HG03457 (cell line): Measurements from ENCODE around the gene PIEZO1.
"Not testable (repeated sequence)": the region's sequence is repeated elsewhere in the genome, so short reads cannot be mapped to it uniquely, and the experiment has no call there.

Experiments used
- ATAC-seq: cut with Tn5 transposase; IDR thresholded peaks from one replicate; pipeline ENCODE4 v1.9.1; 2021; ENCODE audit warnings: moderate number of reproducible peaks; ENCODE audit not compliant: unreplicated experiment

PIEZO1 gene

DNA sequence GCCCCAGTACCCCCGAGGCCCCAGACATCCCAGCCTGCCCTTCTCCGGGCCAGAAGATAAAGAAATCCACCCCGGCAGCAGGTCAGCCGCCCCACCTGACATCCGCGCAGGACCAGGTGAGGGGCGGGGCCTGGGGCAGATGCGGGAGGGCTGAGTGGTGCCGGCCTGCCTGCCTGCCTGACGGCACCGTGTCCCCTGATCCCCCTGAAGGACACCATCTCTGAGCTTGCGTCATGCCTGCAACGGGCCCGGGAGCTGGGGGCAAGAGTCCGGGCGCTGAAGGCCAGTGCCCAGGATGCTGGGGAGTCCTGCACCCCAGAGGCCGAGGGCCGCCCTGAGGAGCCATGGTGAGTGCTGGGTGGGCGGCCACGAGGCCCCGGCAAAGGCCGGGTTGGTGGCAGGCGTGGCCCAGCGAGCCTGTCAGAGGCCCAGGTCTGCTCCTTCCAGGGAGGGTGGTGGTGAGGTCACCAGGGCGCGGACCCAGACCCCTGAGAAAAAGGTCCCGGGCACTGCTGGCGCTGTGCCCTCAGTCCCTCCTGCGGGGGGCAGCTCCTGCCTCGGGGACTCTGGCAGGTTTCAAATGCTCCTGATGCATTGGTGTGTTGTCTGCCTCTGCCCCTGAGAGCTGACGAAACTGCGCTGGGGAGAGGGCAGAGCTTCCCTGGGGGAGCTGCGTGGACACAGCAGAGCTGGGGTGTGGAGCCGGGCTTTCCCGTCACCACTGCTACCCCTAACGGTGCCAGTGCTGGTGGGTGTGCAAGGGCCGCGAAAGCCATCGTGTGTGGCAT, 19.7 kb upstream of the PIEZO1 start:
- no peak for ATAC-seq

DNA sequence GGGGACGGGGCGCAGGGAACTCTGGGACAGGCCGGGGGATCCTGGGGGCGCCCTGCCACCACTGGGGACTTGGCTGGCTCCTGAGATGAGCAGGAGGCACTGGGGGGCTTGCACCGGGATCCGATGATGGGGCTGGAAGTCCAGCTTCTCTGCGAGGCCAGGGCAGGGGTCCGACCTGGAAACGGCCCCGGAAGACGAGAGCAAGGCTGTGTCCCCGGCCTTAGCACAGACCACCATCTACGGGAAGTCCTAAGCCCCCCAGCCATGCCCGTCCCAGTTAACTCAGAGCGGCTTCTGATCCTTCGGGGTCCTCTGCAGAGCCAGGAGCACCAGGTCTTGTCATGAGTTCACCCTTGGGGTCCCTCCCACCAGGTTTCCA, 19.1 kb upstream of the PIEZO1 start:
- ATAC-seq, result no peak

DNA sequence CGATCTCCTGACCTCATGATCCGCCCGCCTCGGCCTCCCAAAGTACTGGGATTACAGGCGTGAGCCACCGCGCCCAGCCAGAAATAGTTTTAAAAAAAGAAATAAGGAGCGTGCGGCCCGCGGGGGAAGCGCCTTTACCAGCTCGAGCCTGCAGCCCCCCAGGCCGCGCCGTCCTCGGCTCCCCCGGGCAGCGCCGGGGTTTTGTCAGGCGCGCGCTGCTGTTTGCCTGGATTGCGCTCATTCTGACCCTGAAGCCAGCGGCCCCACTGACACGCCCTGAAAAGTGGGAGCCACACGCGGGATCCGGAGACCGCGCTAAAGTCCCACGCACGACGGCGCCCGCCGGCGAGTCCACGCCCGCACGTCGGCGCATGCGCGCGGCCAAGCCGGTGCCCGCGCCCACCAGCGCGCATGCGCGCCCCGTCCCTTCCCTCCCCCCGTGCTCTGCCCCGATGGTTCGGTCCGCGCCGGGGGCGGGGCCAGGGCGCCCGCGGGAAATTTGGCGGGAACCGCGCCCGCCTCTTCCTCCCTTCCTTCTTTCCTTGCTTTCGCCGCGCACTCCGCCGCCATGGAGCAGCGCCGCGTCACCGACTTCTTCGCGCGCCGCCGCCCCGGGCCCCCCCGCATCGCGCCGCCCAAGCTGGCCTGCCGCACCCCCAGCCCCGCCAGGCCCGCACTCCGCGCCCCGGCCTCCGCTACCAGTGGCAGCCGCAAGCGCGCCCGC, 18.4 kb upstream of the PIEZO1 start, which contains the start of gene CDT1:
Gene CDT1 (plus strand): TSS at position 526 of the 724 bp plus-strand sequence. CDS start 43 bp downstream, at position 569.
- ATAC-seq, result no peak

DNA sequence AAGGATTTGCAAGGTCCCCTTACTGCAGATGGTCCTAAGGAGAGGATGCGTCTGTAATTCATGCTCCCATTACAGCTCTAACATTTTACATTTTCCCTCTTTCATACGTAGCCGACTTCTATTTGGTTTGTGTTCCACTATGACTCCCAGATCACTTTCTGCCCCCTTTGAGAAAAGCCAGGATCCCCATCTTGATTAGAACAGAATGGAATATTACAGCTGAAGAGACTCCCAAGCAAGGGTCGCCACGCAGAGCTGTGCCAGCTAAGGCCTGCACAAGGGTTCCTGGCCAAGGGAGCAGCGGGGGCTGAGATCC, 15.2 kb upstream of the PIEZO1 start:
- ATAC-seq, result no peak

DNA sequence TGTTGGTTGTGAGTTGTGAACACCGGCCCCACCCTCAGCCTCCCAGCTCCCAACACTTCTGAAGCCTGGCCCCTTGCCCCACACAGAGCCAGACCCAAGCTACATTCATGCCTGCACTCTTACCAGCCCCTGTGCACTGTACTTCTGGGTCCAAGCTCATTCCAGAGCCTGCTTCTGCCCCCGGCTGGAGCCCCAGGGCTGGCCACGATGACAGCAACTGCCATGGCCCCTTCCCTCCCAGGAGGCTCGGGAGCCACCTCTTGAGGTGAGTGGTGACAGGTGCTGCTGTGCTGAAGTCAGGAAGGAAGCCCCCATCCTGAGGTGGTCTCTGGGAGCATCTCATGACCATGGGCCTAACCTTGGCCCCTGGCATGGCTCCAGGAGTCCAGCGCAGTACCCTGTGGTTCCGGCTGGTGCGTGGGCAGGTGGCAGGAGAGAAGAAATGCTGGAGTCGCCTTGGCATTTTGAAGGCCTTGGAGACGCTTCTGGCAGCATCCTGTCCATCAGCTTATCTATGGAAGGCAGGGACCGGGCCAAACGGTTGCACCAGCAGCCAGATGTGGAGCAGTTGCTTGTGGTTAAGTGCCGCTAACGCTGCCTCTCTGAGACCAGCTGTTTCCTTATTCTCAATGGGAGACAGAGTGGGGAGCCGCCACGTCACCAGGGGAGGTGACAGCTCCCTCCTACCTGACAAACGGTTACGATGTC, 14.7 kb upstream of the PIEZO1 start:
- no peak for ATAC-seq

DNA sequence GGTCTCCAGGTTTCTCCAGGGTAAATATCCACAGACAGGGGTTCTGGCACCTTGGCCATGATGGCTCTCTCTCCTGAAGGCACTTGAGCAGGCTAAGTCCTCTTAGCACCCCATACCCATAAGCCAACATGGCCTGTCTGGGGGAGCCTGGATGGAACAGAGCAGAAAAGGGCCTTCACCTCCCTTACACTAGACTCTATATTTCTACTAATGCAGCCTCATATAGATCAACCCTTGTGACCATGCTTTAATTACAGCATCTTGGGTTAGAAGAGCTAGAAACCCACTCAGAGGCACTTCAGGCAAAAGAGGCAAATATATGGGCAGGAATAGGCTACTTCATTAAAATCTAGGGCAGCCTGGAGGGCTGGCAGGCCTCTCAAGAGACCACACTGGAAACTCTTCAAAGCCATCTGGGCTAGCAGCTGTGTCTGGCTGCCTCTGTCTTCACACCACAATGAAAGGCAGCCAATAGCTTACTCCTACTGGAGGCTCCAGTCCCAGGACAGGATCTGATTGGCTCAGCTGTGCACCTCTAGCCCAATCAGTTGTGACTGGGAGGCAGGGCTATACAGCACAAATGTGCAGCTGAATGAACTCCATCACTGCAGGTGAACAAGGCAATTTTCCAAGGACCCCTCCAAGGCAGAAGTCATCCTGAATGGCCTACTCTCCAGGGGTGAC, 13.9 kb upstream of the PIEZO1 start:
- ATAC-seq, result no peak

DNA sequence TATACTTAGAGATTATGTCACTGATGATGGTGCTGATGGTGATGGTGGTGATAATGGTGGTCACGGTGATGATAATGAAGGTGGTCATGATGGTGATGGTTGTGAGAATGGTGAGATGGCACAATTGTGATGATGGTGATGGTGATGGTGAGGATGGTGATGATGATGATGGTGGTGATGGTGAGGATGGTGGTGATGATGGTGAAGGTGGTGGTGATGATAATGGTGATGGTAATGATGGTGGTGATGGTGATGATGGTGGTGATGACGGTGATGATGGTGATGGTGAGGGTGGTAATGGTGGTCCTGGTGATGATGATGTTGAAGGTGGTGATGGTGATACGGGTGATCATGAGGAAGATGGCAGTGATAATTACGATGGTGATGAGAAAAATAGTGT, 13.1 kb upstream of the PIEZO1 start:
- ATAC-seq, result no peak

DNA sequence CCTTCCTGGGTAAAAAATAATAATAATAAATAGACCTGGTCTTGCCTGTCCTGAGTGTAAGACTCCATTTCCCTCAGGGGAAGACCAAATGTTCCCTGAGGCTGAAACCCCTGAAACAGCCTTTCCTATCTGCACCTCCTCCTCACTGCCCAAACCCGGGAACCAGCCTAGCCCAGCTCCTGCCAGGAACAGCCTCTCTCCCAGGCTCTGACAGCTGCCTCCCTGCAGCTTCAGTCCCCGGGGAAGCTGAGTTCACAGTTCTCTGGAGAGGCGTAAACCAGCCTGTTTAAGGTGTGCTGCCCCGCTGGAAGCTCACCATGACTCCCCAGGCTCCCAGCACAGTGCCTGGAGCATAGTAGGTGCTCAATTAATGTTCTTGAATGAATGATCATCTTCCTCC, 11.3 kb upstream of the PIEZO1 start:
- ATAC-seq, result no peak

DNA sequence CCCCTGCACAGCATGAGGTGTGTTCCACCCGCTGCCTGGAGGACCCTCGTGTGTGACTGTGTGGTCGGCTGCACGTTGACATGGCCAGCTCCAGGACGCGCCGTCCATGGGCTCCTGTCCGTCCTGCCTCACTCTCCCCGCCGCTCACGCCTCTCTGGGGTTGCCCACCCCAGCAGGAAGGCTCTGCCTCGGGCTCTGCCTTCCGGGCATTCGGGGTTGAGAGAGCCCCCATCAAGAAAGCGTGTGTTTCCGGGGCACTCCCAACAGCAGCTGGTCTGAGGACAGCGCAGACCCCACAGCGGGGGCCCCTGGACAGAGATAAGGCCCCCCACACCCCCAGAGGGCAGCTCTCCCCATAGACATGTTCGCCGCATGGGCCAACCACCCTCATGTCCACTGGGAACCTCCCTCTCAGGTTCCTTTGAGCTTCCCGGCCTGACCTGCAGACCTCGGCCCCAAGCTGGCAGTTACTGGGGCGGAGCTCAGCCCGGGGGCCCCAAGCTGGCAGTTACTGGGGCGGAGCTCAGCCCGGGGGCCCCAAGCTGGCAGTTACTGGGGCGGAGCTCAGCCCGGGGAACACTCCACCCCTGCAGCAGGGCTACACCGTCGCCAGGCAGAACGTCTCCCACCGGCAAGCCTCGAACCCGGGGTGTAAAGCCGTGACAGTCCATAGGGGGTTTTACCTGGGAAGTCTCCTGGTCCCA, 8.4 kb upstream of the PIEZO1 start:
- ATAC-seq, result no peak

DNA sequence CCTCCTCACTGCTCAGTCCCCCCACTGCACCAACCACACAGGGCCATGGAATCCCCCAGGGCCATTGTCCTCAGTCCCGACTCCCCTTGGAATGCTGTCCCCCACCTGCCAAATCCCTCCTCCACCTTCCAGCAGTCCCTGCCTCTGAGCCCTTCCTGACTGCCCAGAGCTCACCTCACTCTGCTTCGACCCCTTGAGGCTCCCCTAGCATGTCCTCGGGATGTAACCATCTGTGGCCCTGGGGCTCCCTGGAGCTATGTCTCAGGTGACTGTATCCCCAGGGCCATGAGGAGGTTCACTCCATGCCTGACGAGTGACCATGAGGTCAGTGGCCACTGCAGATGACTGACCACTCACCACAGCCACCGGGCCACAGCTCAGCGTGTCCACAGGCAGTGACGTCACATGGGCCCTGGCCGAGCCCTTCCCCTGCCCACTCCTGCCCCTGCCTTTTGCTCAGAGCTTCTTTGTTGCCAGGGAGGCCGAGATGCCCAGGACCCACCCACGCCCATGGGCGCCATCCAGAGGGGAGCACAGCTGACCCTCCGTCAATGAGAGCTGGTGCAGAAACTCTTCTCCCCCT, 7.7 kb upstream of the PIEZO1 start:
- ATAC-seq, result no peak

DNA sequence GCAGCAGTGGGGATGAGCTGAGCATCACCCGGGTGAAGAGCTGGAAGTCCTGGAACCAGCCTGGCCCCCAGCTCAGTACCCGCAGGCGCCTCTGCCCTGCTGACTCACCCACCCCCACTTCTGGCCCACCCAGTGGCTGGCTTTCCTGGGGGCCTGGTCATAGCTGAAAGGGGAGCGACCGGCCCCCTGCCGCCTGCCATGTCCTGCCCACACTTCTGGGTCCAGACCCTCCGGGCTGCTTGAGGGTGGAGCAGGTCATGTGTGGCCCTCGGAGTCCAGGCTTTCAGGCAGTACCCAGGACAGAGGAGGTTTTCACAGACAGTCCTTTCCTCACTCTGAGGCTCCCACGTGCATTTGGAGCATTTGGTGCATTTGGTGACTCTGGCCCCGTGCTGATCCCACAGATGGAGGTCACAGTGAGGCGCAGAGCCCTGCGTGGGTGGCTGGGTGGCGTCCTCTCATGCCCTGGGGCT, 7.1 kb upstream of the PIEZO1 start:
- ATAC-seq, result no peak

DNA sequence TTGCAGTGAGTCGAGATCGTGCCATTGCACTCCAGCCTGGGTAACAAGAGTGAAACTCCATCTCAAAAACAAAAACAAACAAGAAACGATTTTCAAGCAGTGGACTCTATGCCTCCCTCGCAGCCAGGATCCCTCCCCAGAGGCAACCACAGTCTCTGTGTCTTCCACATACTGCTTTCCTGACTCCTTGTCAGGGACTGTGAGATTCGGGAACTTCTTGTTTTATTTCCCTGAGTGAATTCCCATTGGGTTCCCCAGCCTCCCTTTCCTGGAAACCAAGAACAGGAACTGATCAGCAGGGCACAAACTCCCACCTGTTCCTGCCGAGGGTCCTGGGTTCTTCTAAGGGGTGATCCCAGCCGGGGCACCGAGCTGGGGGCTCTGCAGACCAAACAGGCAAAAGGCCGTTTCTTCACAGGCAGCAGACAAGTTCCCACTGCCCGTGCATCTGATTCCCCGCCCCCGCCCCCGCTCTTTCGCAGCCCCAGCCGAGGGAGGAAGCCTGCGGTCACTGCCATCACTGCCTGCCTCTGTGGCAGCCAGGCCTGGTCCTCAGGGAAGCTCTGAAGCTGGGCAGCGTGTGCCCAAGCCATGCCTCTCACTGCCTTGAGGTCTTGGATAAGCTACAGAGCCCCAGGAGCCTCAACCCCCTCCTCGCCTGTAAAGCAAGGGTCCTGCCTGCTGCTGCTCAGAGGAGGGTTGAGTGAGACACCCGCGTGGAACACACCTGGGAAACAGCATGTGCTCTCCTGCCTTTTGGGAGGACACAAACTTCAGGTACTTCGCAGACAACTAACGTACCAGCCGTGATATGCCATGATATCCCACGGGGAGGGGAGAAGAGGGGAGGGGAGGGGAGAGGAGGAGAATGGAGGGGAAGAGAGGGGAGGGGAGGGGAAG, 5.5 kb upstream of the PIEZO1 start:
- no peak for ATAC-seq

DNA sequence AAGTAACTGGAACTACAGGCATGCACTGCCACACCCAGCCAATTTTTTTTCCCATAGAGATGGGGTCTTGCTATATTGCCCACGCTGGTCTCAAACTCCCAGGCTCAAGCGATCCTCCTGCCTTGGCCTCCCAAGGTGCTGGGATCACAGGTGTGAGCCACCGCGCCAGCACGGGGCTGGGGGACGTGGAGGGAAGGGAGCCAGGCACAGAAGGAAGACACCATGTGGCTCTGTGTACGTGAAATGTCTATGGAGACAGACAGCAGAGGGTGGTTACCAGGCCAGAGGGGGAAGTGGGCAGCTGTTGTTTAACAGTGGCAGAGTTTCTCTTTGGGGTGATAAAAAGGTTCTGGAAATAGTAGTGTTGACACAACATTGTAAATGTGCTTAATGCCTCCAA, 4.6 kb upstream of the PIEZO1 start:
- ATAC-seq, result no peak

DNA sequence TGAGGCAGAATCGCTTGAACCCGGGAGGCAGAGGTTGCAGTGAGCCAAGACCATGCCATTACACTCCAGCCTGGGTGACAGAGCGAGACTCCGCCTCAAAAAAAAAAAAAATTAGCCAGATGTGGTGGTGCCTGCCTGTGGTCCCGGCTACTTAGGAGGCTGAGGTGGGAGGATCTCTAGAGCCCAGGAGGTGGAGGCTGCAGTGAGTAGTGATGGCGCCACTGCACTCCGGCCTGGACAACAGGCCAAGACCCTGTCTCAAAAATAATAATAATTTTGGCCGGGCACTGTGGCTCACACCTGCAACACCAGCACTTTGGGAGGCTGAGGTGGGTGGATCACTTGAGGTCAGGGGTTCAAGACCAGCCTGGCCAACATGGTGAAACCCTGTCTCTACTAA, 3.7 kb upstream of the PIEZO1 start:
- not testable (repeated sequence) for ATAC-seq

DNA sequence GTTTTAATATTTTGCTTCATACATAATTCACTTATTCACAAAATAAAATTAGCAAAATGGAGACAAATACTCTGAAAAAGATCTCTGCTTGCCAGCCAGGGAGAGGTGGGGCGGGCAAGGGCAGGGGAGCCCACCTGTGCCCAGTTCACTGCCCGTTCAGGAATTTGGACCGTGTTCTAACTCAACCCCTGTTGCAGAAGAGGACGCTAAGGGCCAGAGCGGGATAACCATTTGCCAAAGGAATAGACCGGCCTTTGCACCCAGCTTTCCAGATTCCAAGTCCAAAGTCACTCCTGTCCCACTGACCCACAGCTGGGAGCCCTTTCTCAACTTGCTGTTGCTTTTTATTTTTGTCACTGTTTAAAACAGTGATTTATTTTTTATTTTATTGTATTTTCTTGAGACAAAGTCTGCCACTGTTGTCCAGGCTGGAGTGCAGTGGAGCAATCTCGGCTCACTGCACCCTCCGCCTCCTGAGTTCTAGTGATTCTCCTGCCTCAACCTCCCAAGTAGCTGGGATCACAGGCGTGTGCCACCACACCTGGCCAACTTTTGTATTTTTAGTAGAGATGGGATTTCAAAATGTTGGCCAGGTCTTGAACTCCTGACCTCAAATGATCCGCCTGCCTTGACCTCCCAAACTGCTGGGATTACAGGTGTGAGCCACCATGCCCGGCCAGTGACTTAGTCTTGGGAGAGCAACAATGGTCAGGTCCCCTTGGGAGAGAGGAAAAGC, 2.7 kb upstream of the PIEZO1 start:
- no peak for ATAC-seq

DNA sequence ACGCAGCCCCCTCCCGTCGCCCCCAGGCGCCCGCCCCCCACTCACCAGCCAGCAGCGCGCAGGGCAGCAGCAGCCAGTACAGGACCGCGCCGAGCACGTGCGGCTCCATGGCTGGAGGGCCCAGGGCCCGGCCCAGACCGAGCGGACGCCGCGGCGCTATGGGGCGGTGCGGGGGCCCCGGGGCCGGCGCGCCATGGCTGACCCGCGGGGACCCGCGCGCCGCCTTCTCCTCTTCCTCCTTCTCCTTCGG, 239 bp downstream of the PIEZO1 start:
- ATAC-seq, result no peak

DNA sequence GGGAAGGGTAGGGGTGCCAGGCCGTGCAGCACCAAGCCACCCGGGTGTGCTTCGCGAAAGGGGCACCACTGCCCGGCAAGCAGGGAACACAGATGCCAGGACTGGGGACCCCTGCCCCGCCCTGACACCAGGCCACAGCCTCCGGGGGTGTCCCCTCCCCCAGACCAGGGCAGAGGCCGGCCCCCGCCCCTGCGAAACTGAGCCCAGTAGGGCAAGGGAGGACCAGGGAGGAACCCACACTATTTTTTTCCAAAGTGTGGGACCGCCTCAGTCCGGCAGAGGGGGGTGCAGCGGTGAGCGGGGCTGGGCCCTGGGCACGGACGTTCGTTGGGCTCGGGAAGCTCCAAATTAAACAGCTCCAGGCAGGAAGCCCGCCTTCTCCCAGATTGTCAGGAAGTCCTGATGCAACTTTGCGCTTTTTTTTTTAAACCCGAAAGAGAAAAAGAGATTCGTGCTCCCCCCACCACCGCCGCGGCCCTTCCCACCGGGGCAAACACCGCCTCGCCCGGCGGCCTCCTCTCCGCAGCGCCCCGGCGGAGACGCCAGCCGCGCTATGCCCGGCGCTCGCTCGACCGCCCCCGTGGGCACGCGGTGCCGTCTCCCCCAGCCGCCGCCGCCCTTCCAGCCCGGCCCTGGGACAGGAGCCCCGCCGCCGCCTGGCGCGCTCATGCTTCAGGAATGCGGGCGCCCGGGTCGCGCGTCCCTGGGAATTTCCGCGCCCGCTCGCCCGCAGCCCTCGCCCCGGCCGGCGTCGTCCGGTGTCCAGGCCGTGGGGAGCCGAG, 755 bp downstream of the PIEZO1 start:
- no peak for ATAC-seq

DNA sequence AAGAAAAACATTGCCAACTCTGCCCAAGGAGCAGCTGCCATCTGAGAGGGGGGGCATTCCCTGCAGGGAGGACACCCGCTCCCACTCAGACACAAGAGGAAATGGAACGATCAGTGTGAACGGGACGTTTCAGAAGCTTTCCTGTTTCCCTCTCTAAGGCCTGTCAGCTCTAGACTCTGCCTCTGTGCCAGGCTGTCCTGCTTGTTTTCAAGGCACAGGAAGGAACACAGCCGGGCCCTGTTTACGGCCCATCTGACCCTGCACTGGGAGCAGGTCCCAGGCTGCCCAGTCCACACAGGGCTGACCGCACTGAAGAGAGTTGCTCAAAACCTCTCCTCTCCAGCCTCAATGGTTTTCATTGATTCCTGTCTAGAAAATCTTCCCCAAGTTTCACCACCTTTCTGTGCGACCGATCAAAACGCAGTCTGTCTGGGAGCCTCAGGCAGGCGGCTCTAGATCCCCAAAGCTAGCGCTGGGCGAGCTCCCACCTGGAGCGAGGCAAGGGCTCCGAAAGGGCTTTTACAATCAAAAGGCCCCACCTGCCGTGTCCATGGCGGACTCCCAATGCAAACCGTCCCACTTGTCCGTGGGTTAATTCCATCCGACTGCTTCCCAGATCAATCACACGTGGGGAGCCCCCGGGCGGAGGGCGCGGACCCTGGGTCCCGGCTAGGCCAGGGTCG, 1.5 kb downstream of the PIEZO1 start:
- ATAC-seq, result no peak
